KMS-11 (cell line): ENCODE data around the gene NDUFA7.
"Not testable (repeated sequence)": the region's sequence is repeated elsewhere in the genome, so short reads cannot be mapped to it uniquely, and the experiment has no call there.

ENCODE experiments used
- H2AFZ ChIP-seq: fragments of 200-600 bp; sonication (generic); 2 replicates; pipeline ENCODE4 v1.6.1; 2016; ENCODE audit warnings: antibody characterized with exemption, mixed run types, low read depth
- H3K27ac ChIP-seq: fragments of 200-600 bp; sonication (generic); 2 replicates; pipeline ENCODE4 v1.6.1; 2016; ENCODE audit warnings: mild to moderate bottlenecking, mixed run types
- H3K27me3 ChIP-seq: fragments of 200-600 bp; sonication (generic); 2 replicates; pipeline ENCODE4 v1.6.1; 2017; ENCODE audit warnings: mild to moderate bottlenecking, low read depth, mixed run types, moderate library complexity; ENCODE audit not compliant: insufficient read depth
- H3K36me3 ChIP-seq: fragments of 200-600 bp; sonication (generic); 2 replicates; pipeline ENCODE4 v1.6.1; 2017; ENCODE audit warnings: mild to moderate bottlenecking, mixed run types; ENCODE audit not compliant: insufficient read depth
- H3K4me1 ChIP-seq: fragments of 200-600 bp; sonication (generic); 2 replicates; pipeline ENCODE4 v1.6.1; 2016; ENCODE audit warnings: mild to moderate bottlenecking, low read depth, mixed run types; ENCODE audit not compliant: poor library complexity, severe bottlenecking
- H3K4me2 ChIP-seq: fragments of 200-600 bp; sonication (generic); 2 replicates; pipeline ENCODE4 v1.7.0; 2016; ENCODE audit warnings: mild to moderate bottlenecking, mixed run types
- H3K4me3 ChIP-seq: fragments of 200-600 bp; sonication (generic); IDR thresholded peaks from 2 replicates; pipeline ENCODE4 v1.6.1; 2017; ENCODE audit warnings: low read depth, low read length, mixed read lengths; ENCODE audit not compliant: insufficient read depth
- H3K79me2 ChIP-seq: fragments of 200-600 bp; sonication (generic); 2 replicates; pipeline ENCODE4 v1.6.1; 2016; ENCODE audit warnings: low read depth, mixed run types; ENCODE audit not compliant: insufficient read depth
- H3K9ac ChIP-seq: fragments of 200-600 bp; sonication (generic); 2 replicates; pipeline ENCODE4 v1.6.1; 2016; ENCODE audit warnings: mild to moderate bottlenecking, mixed run types
- H4K20me1 ChIP-seq: fragments of 200-600 bp; sonication (generic); 2 replicates; pipeline ENCODE4 v1.6.1; 2016; ENCODE audit warnings: mild to moderate bottlenecking, mixed run types; ENCODE audit not compliant: insufficient read depth
- CTCF ChIP-seq: fragments of 200-600 bp; sonication (generic); conservative IDR thresholded peaks from 2 replicates; pipeline ENCODE4 v1.6.1; 2017; ENCODE audit warnings: low read depth, mild to moderate bottlenecking, antibody characterized with exemption, low read length, moderate library complexity, mixed read lengths

Gene NDUFA7

DNA sequence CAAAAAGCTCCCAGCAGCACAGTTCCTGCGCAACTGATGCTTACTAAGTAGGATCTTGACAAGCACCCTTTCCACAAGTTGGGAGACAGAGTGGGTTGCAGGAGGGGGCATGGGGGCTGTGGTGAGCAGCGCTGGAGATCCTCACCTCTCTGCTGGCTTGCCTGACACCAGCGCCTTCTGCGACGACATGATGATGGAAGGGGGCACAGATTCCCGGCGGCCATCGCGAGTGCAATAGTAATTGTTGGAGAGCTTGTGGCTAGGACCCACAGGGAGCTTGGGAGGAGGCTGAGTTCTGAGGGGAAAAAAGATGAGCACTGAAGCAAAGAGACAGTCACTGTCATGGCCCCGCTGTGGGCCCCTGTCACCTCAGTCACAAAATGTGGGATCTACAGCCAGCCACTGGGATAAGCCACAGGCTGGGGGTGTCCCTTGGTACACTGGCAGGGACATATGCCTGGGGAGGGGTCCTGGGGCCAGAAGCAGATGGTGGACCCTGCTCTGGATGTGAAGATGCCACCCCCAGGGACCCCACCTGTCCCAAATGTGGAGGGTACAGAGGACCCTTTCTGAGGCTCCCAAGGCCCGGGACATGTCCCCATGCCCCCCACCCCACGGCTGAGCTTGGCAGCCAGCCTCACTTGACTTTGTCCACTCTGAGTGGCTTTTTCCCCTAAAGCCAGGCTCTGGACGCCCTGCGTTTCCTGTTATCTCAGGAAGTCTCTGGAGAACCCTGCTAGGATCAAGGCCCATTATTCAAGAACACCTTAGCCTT is 4.6 kb downstream of the NDUFA7 start:
- no peak overlapping the region for H2AFZ ChIP-seq
- H3K4me1 ChIP-seq: peaks cover 8% of the 10 kb centered on the region
- no peak for TF ChIP-seq CTCF
- no peaks in the 10 kb centered on the region for H4K20me1 ChIP-seq
- H3K79me2 ChIP-seq: peaks cover 26% of the 10 kb centered on the region
- H3K27ac ChIP-seq: no peak overlapping the region
- no peak overlapping the region for H3K4me2 ChIP-seq
- H3K9ac ChIP-seq: no peak overlapping the region
- H3K36me3 ChIP-seq: no peaks in the 10 kb centered on the region
- H3K27me3 ChIP-seq: no peaks in the 10 kb centered on the region
- no peak overlapping the region for H3K4me3 ChIP-seq

GRCh38 chr19:8314981-8315640 is 6.1 kb downstream of the NDUFA7 start:
- H3K36me3 ChIP-seq, H3K27me3 ChIP-seq, H4K20me1 ChIP-seq: not testable (repeated sequence)

GRCh38 chr19:8311461-8312260 is 9.5 kb downstream of the NDUFA7 start:
- H3K36me3 ChIP-seq: no peaks in the 10 kb centered on the region
- H3K79me2 ChIP-seq: peaks cover 15% of the 10 kb centered on the region
- no peak overlapping the region for H3K4me2 ChIP-seq
- H4K20me1 ChIP-seq: no peaks in the 10 kb centered on the region
- peaks cover 1% of the 10 kb centered on the region for H3K4me1 ChIP-seq
- H2AFZ ChIP-seq: no peak overlapping the region
- no peak overlapping the region for H3K9ac ChIP-seq
- no peak overlapping the region for H3K4me3 ChIP-seq
- no peaks in the 10 kb centered on the region for H3K27me3 ChIP-seq
- TF ChIP-seq CTCF: no peak
- H3K27ac ChIP-seq: no peak overlapping the region

More at GRCh38 chr19:8314981-8315640, 6.1 kb downstream of the NDUFA7 start:
- peaks cover 15% of the 10 kb centered on the region for H3K79me2 ChIP-seq
- not testable (repeated sequence) for H3K27ac ChIP-seq, H2AFZ ChIP-seq, H3K4me2 ChIP-seq, H3K9ac ChIP-seq, H3K4me1 ChIP-seq, H3K4me3 ChIP-seq

GRCh38 chr19:8310342-8311055 is 10.7 kb downstream of the NDUFA7 start:
- H3K4me1 ChIP-seq: peaks cover 11% of the 10 kb centered on the region
- no peak for TF ChIP-seq CTCF
- H2AFZ ChIP-seq: no peak overlapping the region
- H3K27me3 ChIP-seq: no peaks in the 10 kb centered on the region
- no peak overlapping the region for H3K4me2 ChIP-seq
- H4K20me1 ChIP-seq: no peaks in the 10 kb centered on the region
- peaks cover 27% of the 10 kb centered on the region for H3K79me2 ChIP-seq
- no peak overlapping the region for H3K9ac ChIP-seq
- H3K4me3 ChIP-seq: no peak overlapping the region
- no peaks in the 10 kb centered on the region for H3K36me3 ChIP-seq
- no peak overlapping the region for H3K27ac ChIP-seq
